IMR-90 (cell line): ENCODE measurements around the gene DLGAP3.

Experiments used
- CEBPB ChIP-seq: IDR thresholded peaks from 2 replicates; pipeline ENCODE4 v1.6.1; 2012; ENCODE audit warnings: low read depth, low read length, improper control_type of control experiment
- FOS ChIP-seq: fragments of 150-350 bp; IDR thresholded peaks from 2 replicates; pipeline ENCODE4 v1.6.1; 2016; ENCODE audit warnings: low read depth, low read length
- MXI1 ChIP-seq: IDR thresholded peaks from 2 replicates; pipeline ENCODE4 v1.6.1; 2012; ENCODE audit warnings: low read depth, mild to moderate bottlenecking, low read length, moderate library complexity, borderline replicate concordance
- POLR2A ChIP-seq: IDR thresholded peaks from 2 replicates; pipeline ENCODE4 v1.6.1; 2012; ENCODE audit warnings: mild to moderate bottlenecking, low read depth, low read length
- TF ChIP-seq, protein P1 (sequence below): conservative IDR thresholded peaks from 2 replicates; pipeline ENCODE4 v1.5.1; 2012; ENCODE audit warnings: mild to moderate bottlenecking, low read depth, low read length, improper control_type of control experiment

- TF ChIP-seq, protein P1, sequence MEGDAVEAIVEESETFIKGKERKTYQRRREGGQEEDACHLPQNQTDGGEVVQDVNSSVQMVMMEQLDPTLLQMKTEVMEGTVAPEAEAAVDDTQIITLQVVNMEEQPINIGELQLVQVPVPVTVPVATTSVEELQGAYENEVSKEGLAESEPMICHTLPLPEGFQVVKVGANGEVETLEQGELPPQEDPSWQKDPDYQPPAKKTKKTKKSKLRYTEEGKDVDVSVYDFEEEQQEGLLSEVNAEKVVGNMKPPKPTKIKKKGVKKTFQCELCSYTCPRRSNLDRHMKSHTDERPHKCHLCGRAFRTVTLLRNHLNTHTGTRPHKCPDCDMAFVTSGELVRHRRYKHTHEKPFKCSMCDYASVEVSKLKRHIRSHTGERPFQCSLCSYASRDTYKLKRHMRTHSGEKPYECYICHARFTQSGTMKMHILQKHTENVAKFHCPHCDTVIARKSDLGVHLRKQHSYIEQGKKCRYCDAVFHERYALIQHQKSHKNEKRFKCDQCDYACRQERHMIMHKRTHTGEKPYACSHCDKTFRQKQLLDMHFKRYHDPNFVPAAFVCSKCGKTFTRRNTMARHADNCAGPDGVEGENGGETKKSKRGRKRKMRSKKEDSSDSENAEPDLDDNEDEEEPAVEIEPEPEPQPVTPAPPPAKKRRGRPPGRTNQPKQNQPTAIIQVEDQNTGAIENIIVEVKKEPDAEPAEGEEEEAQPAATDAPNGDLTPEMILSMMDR = no peak
- TF ChIP-seq MXI1 (no peak), POLR2A (no peak), FOS (no peak), CEBPB (no peak)
Measured at GRCh38 chr1:34889705-34890104, 39.7 kb downstream of the DLGAP3 start.
